Fibroblast of skin of right biceps (primary cell): ENCODE results near the gene ARRDC1.
A peak's percentile ranks its signal among the peaks of the same experiment; 100 is the strongest.
"Not testable (repeated sequence)": the region's sequence is repeated elsewhere in the genome, so short reads cannot be mapped to it uniquely, and the experiment has no call there.

Source experiments
- DNase-seq: peaks from one replicate; pipeline ENCODE4 v3.0.0-alpha.2; 2013

ARRDC1 gene

GRCh38 chr9:137614631-137615386 lies 9.3 kb downstream of the ARRDC1 start:
- DNase-seq, result no peak

- no peak for DNase-seq
These were observed 9.9 kb downstream of the ARRDC1 start for GRCh38 chr9:137615387-137615871.

DNA sequence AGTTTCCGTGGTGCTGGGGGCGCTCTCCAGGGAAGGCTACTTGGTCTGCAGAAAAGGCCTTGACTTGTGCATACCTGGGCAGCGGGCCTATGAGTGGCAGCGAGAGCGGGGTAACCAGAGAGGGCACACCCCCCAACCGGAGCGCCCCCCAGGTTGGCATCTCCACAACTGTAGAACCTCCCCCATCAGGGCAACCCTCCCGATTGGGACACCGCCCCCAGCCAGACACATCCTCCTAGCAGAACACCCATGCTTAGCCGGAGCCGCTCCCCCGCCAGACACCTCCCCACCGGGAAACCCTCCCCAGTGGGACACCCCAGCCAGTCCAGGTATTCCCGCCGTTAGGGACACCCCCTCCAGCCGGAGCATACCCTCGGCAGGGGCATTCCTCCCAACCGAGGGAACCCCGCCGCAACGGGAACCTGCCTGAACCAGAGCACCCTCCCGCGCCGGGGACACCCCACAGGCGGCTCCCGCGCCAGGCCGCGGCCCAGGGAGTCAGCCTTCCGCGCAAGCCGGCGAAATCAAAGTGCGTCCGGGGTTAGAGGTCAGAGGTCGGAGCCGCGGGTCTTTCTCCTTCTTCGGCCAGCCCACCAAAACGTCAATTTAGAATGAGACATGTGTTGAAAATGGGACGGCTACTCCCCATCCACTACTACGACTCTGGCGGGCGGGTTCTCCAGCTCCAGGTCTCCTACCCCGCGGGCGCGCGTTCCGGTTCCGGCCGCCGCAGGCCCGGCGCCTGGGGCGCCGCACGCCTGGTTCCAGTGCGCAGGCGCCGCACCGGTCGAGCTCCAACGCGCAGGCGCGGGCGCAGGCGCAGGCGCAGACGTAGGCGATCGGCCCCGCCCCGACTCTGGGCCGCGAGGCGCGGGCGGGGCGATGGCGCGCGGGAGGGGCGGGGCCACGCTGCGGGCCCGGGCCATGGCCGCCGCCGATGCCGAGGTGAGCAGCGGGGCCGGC lies 12.9 kb downstream of the ARRDC1 start, which contains the start of gene EHMT1:
Gene EHMT1 (plus strand): TSS at position 901 of the 963 bp plus-strand sequence. CDS start 24 bp downstream, at position 925.
- peak; percentile 85 for DNase-seq

GRCh38 chr9:137619240-137620047 lies 14.0 kb downstream of the ARRDC1 start:
- DNase-seq, result peak; percentile 32

DNA sequence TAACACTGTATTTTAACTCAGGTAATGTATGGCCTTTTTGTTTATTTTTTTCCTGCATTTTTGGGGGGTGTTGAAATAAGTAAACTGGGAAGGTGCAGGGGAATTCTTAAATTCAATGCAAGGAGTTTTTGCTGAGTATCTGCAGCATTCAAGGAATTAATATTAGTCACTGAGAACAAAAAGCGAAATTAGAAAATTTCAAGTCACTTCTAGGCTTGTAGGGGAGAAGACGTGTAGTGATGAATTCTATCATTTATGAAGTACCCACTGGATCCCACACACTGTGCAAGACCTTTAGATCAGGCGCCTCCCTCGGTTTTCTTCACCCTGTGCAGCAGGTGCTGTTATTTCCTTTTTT lies 14.5 kb downstream of the ARRDC1 start:
- DNase-seq, result no peak

- DNase-seq, result no peak
These were observed 15.1 kb downstream of the ARRDC1 start for GRCh38 chr9:137620581-137620980.

GRCh38 chr9:137621131-137621757 lies 15.8 kb downstream of the ARRDC1 start:
- DNase-seq, result peak; percentile 10

GRCh38 chr9:137622211-137622610 lies 16.7 kb downstream of the ARRDC1 start:
- DNase-seq, result not testable (repeated sequence)

GRCh38 chr9:137626464-137626863 lies 21.0 kb downstream of the ARRDC1 start:
- DNase-seq, result no peak

- not testable (repeated sequence) for DNase-seq
These were observed 21.9 kb downstream of the ARRDC1 start for GRCh38 chr9:137627406-137627805.

DNA sequence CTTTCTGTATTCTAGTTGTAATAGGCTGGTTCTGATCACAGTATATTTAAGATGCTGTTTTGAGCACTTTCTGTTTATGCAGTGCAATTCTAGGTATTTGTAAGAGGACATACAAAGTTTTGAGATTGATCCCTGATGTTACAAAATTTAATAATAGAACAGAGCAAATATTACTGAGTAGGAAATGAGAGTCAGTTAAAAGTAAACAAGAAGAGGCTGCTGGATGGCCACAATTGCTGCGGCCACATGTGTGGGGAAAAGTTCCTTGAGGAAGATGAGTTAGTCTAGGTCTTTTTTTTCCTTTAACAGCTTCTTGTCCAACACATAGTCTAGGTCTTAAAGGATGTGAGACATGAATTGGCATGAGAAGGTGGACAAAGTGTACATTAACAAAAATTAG lies 24.6 kb downstream of the ARRDC1 start:
- no peak for DNase-seq

DNA sequence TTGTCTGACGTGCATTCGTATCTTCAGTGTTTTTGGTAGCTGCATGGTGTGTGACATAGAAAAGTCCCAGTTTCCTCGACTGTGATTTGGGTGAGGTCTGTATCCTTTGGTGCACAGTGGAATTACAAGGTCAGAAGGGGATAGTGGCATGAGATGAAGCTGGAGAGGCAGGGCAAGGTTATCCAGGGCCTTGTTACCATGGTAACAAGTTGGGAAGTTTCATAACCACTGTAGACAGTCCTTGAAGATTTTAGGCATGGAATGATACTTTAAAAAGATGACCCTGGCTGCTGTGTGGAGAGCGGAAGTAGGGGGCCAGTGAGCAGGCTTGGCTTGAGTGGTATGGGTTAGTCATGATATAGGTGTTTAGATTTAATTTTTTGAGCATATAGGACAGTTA lies 25.2 kb downstream of the ARRDC1 start:
- DNase-seq, result no peak

- no peak for DNase-seq
These were observed 26.1 kb downstream of the ARRDC1 start for GRCh38 chr9:137631345-137632229.

- DNase-seq, result no peak
These were observed 27.0 kb downstream of the ARRDC1 start for GRCh38 chr9:137632230-137633161.

- DNase-seq, result no peak
These were observed 28.5 kb downstream of the ARRDC1 start for GRCh38 chr9:137634016-137634415.

DNA sequence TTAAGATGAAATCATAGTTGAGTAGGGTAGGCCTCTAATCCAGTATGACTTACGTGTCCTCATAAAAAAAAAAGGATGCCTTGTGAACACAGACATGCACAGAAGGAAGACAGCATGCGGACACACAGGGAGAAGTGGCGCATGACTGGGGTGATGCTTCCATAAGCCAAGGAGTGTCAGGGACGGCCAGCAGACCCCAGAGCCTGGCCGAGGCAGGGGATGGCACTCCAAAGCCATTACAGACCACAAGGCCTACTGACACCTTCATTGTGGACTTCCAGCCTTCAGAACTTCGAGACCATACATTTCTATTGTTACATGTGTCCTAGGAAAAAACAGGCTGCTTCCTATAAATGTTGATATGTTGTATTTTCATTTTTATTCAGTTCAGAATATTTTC lies 33.2 kb downstream of the ARRDC1 start:
- no peak for DNase-seq

GRCh38 chr9:137639303-137640051 lies 34.0 kb downstream of the ARRDC1 start:
- DNase-seq, result no peak

- DNase-seq, result no peak
These were observed 35.4 kb downstream of the ARRDC1 start for GRCh38 chr9:137640862-137641261.

DNA sequence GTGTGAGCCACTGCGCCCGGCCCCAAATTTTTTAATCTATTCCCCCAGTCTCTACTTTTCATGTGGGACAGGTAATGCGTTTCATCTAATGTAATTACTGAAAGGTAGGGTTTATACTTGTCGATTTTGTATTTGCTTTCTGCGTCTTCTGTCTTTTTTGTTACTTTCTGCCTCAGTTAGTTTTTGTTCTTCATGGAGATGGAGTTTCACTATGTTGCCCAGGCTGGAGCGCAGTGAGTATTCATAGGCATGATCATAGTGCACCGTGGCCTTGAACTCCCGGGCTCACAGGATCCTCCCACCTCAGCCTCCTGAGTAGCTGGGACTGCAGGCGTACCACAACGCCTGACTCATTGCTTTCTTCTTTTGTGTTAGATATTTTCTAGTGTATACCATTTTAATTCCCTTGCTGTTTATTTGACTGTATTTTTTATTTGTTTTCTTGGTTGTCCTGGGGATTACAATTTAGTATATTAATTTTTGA lies 36.7 kb downstream of the ARRDC1 start:
- no peak for DNase-seq
